MG63 (cell line): Measurements from ENCODE around the gene C6orf141. TPM values are rescaled to one million over a fixed set of nuclear protein-coding genes. Genes with fewer than 3 reads are reported as not detected.
A peak's percentile ranks its signal among the peaks of the same experiment; 100 is the strongest.
"Not testable (repeated sequence)": the region's sequence is repeated elsewhere in the genome, so short reads cannot be mapped to it uniquely, and the experiment has no call there.

Source experiments
- DNase-seq: peaks from one replicate; pipeline ENCODE4 v3.0.0-alpha.2; 2020
- H3K27me3 ChIP-seq: fragments of 250-450 bp; sonication (Bioruptor Pico); 2 replicates; pipeline ENCODE4 v1.5.1; 2020; ENCODE audit warnings: mild to moderate bottlenecking, moderate library complexity
- H3K36me3 ChIP-seq: fragments of 250-450 bp; sonication (Bioruptor Pico); 2 replicates; pipeline ENCODE4 v1.5.1; 2020; ENCODE audit warnings: mild to moderate bottlenecking, moderate library complexity
- H3K4me3 ChIP-seq: fragments of 250-450 bp; sonication (Bioruptor Pico); 2 replicates; pipeline ENCODE4 v1.5.1; 2020; ENCODE audit warnings: mild to moderate bottlenecking, moderate library complexity
- H3K9me3 ChIP-seq: fragments of 250-450 bp; sonication (Bioruptor Pico); 2 replicates; pipeline ENCODE4 v1.5.1; 2020; ENCODE audit warnings: mild to moderate bottlenecking, moderate library complexity
- total RNA-seq: library from RNA; depleted of rRNA; stranded (reverse); fragments of >200 nt; shearing (Covaris generic); gene quantifications from 2 replicates; pipeline ENCODE4 v1.2.3, GENCODE V29; 2014; ENCODE audit warnings: low replicate concordance; rRNA removed

The C6orf141 gene
- total RNA-seq, 1 experiment from 2014 or later = 0.63 TPM

DNA sequence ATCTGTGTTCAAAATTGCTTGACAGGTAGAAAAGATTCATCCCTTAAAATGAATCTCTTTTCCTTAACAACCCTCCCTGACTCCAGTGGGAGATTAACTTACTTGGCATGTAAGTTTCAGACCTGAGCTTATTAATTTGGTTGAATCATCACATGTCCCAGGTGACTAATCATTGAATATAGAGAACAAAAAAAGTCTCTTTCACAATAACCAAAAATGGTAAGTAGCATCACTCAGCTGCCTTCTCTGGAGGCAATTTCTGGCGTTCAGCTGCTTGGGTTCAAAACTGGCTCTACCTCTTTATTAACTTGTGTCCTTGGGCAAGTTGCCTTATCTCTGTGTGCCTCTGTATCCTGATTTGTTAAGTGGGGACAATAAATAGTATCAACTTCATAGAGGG lies 2.9 kb downstream of the C6orf141 start:
- DNase-seq = no peak
- H3K4me3 ChIP-seq = no peak overlapping the region
- no peaks in the 10 kb centered on the region for H3K36me3 ChIP-seq
- H3K27me3 ChIP-seq = no peaks in the 10 kb centered on the region
- no peaks in the 10 kb centered on the region for H3K9me3 ChIP-seq

DNA sequence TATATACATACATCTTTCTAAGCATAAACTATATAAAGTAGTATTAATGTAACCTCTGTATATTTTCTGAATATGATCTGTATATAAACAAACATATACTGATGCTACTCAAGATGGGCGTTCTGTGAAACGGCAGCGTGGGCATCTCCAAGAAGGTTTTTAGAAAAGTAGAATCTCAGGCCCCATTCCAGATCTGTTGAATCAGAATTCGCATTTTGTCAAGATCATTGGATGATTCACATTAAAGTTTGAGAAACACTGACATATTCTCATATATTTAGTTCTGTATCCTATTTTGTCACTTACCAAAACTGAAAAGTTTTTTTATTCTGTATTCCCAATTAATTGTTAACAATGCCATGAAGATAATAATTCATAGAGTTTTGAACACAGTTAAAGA lies 5.5 kb downstream of the C6orf141 start:
- DNase-seq = no peak
- Histone ChIP-seq H3K27me3 (no peaks in the 10 kb centered on the region), H3K4me3 (no peak overlapping the region), H3K36me3 (no peaks in the 10 kb centered on the region), H3K9me3 (no peaks in the 10 kb centered on the region)

DNA sequence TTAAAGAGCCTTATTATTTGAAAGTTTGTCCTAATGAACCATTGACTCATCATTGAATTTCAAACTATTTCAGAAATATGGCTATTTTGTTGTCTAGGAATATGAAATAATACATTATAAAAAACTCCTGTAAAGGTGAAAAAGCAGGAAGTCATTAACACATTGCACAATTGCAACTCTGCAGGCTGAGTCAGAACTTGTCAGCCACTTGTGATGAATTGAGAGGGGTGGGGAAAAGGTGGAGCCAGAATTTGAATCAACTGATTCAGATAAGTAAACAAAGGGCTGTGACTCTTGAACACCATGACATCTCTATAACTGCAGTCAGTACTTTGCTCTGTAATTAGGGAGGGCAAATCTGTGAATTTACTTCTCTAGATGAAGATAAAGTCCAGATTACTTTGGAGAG lies 6.0 kb downstream of the C6orf141 start:
- H3K4me3 ChIP-seq = no peak overlapping the region
- no peaks in the 10 kb centered on the region for H3K9me3 ChIP-seq
- H3K27me3 ChIP-seq = no peaks in the 10 kb centered on the region
- DNase-seq = peak; percentile 86
- H3K36me3 ChIP-seq = no peaks in the 10 kb centered on the region

DNA sequence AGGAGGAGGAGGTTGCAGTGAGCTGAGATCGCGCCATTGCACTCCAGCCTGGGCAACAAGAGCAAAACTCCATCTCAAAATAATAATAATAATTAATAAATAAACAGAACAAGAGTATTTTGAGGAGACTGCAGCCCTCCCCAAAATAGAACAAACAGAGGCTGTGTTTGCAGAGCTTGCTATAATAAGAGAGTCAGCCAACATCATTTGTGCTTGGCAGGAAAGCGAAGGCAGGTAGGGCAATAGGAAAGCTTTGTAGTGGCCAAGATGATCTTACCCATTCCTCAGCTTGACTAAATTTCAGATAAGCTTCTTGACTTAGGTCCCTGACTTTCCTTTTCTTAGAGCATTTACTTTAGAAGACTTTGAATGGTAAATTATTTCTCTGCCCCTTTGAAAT lies 6.7 kb downstream of the C6orf141 start:
- Histone ChIP-seq H3K9me3 (no peaks in the 10 kb centered on the region), H3K36me3 (no peaks in the 10 kb centered on the region), H3K27me3 (no peaks in the 10 kb centered on the region), H3K4me3 (no peak overlapping the region)
- no peak for DNase-seq

DNA sequence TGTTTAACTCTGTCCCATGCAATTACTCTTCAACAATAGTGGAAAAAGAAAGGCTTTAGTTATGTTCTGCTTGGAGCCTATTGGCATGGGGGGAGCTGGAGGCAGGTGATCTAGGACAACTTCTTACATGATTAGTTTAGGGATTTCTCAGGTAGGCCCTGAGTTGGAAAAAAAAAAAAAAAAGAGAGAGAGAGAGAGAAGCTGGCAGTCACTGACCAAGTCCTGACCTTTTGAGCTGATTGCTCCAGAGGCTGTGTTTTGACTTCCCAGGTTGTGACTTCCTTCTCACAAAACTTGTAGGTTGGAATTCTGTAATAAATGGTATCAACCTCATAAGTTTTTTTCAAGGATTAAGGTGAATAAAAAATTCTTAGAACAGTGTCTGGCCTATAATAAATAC lies 7.8 kb downstream of the C6orf141 start:
- Histone ChIP-seq H3K27me3 (no peaks in the 10 kb centered on the region), H3K4me3 (no peak overlapping the region), H3K9me3 (no peaks in the 10 kb centered on the region), H3K36me3 (no peaks in the 10 kb centered on the region)
- no peak for DNase-seq

DNA sequence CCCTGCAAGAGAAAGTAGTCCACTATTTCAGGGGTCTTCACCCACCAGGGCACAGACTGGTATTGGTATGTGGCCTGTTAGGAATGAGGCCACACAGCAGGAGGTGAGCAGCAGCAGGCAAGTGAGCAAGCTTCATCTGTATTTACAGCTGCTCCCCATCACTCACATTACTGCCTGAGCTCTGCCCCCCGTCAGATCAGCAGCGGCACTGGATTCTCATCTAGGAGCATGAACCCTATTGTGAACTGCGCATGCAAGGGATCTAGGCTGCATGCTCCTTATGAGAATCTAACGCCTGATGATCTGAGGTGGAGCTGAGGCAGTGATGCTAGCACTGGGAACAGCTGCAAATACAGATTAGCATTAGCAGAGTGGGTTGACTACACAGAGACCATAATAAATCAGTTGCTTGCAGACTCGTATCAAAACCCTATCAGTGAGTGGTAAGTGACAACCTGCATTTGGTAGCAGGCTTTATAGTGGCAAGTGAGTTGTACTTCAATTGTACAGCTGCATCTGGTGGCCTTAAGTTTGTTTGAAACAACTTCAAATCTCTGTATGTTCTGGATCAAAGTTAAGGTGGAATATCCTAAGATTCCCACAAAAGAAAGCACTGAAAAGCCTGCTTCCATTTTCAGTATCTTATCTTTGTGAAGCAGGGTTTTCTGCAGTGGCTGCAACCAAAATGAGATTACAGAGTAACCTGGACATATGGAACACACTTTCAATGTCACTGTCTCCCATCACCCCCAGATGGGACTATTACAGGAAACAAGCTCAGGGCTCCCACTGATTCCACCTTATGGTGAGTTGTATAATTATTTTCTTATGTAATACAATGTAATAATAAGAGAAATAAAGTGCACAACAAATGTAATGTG lies 12.8 kb downstream of the C6orf141 start:
- H3K9me3 ChIP-seq = peaks cover 10% of the 10 kb centered on the region
- H3K27me3 ChIP-seq = no peaks in the 10 kb centered on the region
- no peak overlapping the region for H3K4me3 ChIP-seq
- no peak for DNase-seq
- H3K36me3 ChIP-seq = no peaks in the 10 kb centered on the region

DNA sequence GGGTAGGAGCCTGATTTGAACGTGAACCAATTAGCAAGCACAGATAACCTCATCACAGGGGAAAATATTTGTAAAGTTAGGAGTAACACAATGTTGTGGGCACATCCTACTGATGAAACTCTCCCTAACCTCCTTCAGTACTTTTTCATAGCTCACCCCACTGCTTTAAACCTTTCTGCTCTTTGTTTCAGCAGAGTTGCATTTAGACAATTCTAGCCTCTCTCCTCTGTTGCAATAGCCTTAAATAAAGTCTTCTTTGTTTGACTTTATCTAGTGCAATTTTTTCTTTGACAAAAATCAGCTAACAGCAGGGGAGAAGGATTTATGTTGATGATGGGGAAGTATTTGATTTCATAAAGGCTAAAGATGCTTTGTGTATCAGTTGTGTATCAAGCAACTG lies 14.1 kb downstream of the C6orf141 start:
- Histone ChIP-seq H3K36me3 (no peaks in the 10 kb centered on the region), H3K4me3 (no peak overlapping the region), H3K9me3 (peaks cover 10% of the 10 kb centered on the region), H3K27me3 (no peaks in the 10 kb centered on the region)
- DNase-seq = no peak

DNA sequence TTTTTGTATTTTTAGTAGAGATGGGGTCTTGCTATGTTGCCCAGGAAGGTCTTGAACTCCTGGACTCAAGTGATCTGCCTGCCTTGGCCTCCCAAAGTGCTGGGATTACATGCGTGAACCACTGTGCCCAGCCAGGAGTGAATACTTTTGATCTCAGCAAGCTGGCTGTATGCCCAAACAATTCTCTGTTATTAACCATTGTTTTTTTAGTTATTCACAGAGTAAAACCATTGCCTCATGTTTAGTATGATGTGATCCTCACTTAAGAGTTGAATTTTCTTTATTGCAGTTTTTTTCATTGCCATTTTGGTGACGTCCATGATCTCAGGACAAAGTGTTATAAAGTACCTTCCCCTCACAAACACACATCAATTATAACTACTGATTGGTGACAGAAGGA lies 14.8 kb downstream of the C6orf141 start:
- DNase-seq = no peak
- no peak overlapping the region for H3K4me3 ChIP-seq
- peaks cover 10% of the 10 kb centered on the region for H3K9me3 ChIP-seq
- H3K36me3 ChIP-seq = no peaks in the 10 kb centered on the region
- H3K27me3 ChIP-seq = no peaks in the 10 kb centered on the region

DNA sequence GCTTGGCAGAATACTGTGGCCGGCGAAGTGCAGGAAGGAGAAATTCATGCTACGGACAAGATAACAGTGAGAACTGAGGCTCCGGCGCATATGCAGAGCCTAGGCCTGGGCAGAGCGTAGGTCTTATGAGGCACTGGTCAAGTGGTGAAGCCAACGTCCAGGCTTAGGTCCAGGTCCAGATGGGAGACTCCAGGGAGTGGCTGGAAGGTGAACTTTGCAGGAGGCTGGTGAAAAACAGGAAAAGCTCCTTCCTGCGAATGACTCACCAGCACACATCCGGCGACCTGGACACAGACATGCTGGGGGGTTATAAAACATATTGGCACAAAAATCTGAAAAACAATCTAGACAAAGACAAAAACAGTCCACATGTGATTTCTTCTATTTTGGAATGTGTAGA lies 15.4 kb downstream of the C6orf141 start:
- no peaks in the 10 kb centered on the region for H3K27me3 ChIP-seq
- peaks cover 10% of the 10 kb centered on the region for H3K9me3 ChIP-seq
- no peaks in the 10 kb centered on the region for H3K36me3 ChIP-seq
- no peak overlapping the region for H3K4me3 ChIP-seq
- DNase-seq = peak; percentile 43

DNA sequence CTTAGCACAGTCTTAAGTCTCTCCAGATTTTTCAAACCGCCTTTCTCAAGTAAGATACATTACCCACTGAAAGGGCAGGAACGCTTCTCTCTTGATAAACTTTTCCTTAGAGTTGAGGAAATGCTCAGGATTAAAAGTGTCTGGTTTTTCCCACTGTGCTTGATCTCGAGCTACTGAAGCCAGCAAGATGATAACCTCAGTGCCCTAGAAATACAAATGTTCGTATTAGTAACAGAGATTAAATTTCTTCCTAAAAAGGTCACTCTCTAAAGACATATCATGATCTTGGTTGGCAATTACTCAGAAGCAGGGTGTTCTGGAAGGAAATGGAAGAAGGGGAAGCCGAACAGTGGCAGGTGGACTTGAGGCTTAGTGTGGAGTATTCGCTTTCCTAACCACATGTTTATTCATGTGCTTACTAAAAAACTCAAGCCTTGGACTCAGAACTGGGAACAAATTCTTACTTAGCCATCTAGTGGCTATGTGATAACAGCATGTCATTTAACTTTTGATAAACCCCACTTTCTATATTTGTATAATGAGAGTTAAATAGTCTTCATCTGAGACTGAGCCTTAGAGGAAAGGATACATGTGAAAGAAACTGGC lies 20.1 kb downstream of the C6orf141 start:
- no peaks in the 10 kb centered on the region for H3K27me3 ChIP-seq
- DNase-seq = no peak
- H3K9me3 ChIP-seq = no peaks in the 10 kb centered on the region
- no peak overlapping the region for H3K4me3 ChIP-seq
- no peaks in the 10 kb centered on the region for H3K36me3 ChIP-seq

DNA sequence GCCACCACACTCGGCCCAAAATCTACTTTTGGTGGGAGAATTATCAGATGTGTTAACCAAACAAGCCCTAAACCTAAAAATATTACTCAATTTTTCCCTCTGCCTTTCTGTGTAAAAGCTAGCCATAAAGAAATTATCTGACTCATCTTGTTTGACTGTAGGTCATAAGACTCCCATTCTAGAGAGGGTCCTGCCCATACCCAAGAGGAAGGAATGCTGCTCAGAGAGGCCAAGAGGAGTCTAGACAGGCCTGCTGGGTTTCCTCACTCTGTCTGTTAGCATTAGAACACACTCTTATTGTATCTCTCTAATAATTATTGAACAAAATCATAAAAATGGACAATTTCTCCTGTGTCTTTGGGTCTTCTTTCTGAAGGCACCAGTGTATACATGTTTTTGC lies 26.1 kb downstream of the C6orf141 start:
- Histone ChIP-seq H3K9me3 (no peaks in the 10 kb centered on the region), H3K36me3 (no peaks in the 10 kb centered on the region), H3K4me3 (no peak overlapping the region), H3K27me3 (no peaks in the 10 kb centered on the region)
- no peak for DNase-seq

DNA sequence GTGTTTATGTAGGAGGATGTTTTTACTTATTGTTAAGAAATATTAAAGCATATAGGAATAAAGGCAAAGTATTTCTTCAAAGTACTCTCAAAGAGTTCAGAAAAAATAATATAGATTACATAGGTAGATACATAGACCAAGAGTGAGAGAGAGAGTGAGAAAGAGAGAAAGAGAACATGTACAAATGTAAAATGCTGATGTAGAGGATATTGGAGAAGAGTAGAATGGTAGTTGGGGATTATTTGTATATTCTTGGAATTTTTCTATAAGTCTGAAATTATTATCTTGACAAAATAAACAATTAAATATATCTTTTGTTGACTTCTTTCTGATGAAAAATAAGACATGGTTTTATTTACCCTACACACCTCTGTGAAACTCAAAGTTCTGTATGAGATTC lies 29.2 kb downstream of the C6orf141 start:
- Histone ChIP-seq H3K36me3 (no peaks in the 10 kb centered on the region), H3K4me3 (no peak overlapping the region), H3K9me3 (no peaks in the 10 kb centered on the region), H3K27me3 (no peaks in the 10 kb centered on the region)
- no peak for DNase-seq

DNA sequence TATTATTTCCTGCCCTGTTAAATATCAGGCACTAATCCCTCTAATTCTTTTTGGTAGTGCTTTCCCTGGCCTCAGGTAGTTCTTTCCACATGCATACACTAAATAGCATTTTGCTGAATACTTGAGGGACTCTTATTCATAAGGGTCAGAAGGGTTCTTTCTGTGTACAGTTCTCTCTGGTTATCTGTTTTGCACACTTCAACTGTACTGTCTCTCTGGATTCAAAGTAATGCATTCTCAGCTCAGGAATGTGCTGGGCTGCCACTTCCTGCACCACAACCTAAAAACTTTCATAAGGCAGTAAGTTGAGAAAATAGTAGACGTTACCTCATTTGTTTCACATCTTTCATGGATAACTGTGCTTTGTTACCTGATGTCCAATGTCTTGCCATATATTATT lies 32.1 kb downstream of the C6orf141 start:
- Histone ChIP-seq H3K4me3 (no peak overlapping the region), H3K27me3 (no peaks in the 10 kb centered on the region), H3K9me3 (no peaks in the 10 kb centered on the region), H3K36me3 (no peaks in the 10 kb centered on the region)
- DNase-seq = no peak

DNA sequence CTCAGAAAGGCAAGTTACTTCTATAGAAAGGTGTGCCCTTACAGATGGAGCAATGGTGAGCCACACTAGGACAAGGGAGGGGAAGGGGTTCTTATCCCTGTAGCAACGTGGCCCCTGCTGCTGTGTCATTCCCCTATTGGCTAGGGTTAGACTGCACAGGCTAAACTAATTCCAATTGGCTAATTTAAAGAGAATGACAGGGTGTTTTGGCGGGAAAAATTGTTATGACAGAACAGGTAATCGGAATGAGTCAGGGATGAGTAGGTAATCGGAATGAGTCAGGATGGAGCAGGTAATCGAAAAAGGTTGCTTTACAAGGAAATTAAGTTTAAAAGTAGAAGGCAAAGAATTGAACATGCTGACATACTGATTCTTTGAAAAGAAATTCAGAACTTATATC lies 36.8 kb downstream of the C6orf141 start:
- not testable (repeated sequence) for DNase-seq

More for the DNA sequence above, 36.8 kb downstream of the C6orf141 start:
- not testable (repeated sequence) for H3K9me3 ChIP-seq, H3K36me3 ChIP-seq, H3K4me3 ChIP-seq, H3K27me3 ChIP-seq

Other genes starting within 250 kb of the C6orf141 start
- gene MMUT, start 87.4 kb upstream of the C6orf141 start, total RNA-seq = 13.0 and 20.7 TPM in 2 replicates
- gene CENPQ, start 87.3 kb upstream of the C6orf141 start, total RNA-seq = 12.0 and 12.5 TPM in 2 replicates
- 1.6 TPM in 1 of 2 replicates, not detected in the other for gene GLYATL3, start 50.7 kb upstream of the C6orf141 start, total RNA-seq
- not detected in 2 replicates for gene RHAG, start 86.2 kb downstream of the C6orf141 start, total RNA-seq
- gene CRISP2, start 162.9 kb downstream of the C6orf141 start, total RNA-seq = not detected in 2 replicates
- gene CRISP3, start 193.7 kb downstream of the C6orf141 start, total RNA-seq = not detected in 2 replicates
- gene PGK2, start 236.6 kb downstream of the C6orf141 start, total RNA-seq = not detected in 2 replicates